Muscle layer of duodenum (tissue), 2 donors: Measurements from ENCODE around the gene EIF4G1.
"Not testable (repeated sequence)": the region's sequence is repeated elsewhere in the genome, so short reads cannot be mapped to it uniquely, and the experiment has no call there.

Source experiments
- H3K27ac ChIP-seq: one replicate; pipeline ENCODE4 v1.7.0; 2013; ENCODE audit warnings: mild to moderate bottlenecking, low read length
- H3K27me3 ChIP-seq: one replicate; pipeline ENCODE4 v1.7.0; 2013; ENCODE audit warnings: low read depth, mild to moderate bottlenecking, control low read depth, low read length
- H3K36me3 ChIP-seq, 2 donors: one replicate each; pipeline ENCODE4 v1.7.0; 2013; ENCODE audit warnings: low read length in 2 of 2, control low read depth in 1 of 2, mild to moderate bottlenecking in 1 of 2; ENCODE audit not compliant: insufficient read depth in 2 of 2, control insufficient read depth in 1 of 2
- H3K4me1 ChIP-seq, 2 donors: one replicate each; pipeline ENCODE4 v1.7.0; 2013; ENCODE audit warnings: low read length in 2 of 2, mild to moderate bottlenecking in 2 of 2, control low read depth in 1 of 2, moderate library complexity in 1 of 2; ENCODE audit not compliant: insufficient read depth in 2 of 2, control insufficient read depth in 1 of 2
- H3K4me3 ChIP-seq, 2 donors: one replicate each; pipeline ENCODE4 v1.7.0; 2013; ENCODE audit warnings: low read length in 2 of 2, low read depth in 1 of 2, mild to moderate bottlenecking in 1 of 2
- H3K9me3 ChIP-seq, 2 donors: one replicate each; pipeline ENCODE4 v1.7.0; 2013; ENCODE audit warnings: low read length in 2 of 2, control low read depth in 1 of 2, mild to moderate bottlenecking in 1 of 2; ENCODE audit not compliant: control insufficient read depth in 1 of 2
- donor health status: healthy.

The EIF4G1 gene, protein sequence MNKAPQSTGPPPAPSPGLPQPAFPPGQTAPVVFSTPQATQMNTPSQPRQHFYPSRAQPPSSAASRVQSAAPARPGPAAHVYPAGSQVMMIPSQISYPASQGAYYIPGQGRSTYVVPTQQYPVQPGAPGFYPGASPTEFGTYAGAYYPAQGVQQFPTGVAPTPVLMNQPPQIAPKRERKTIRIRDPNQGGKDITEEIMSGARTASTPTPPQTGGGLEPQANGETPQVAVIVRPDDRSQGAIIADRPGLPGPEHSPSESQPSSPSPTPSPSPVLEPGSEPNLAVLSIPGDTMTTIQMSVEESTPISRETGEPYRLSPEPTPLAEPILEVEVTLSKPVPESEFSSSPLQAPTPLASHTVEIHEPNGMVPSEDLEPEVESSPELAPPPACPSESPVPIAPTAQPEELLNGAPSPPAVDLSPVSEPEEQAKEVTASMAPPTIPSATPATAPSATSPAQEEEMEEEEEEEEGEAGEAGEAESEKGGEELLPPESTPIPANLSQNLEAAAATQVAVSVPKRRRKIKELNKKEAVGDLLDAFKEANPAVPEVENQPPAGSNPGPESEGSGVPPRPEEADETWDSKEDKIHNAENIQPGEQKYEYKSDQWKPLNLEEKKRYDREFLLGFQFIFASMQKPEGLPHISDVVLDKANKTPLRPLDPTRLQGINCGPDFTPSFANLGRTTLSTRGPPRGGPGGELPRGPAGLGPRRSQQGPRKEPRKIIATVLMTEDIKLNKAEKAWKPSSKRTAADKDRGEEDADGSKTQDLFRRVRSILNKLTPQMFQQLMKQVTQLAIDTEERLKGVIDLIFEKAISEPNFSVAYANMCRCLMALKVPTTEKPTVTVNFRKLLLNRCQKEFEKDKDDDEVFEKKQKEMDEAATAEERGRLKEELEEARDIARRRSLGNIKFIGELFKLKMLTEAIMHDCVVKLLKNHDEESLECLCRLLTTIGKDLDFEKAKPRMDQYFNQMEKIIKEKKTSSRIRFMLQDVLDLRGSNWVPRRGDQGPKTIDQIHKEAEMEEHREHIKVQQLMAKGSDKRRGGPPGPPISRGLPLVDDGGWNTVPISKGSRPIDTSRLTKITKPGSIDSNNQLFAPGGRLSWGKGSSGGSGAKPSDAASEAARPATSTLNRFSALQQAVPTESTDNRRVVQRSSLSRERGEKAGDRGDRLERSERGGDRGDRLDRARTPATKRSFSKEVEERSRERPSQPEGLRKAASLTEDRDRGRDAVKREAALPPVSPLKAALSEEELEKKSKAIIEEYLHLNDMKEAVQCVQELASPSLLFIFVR (N-terminal part only)

DNA sequence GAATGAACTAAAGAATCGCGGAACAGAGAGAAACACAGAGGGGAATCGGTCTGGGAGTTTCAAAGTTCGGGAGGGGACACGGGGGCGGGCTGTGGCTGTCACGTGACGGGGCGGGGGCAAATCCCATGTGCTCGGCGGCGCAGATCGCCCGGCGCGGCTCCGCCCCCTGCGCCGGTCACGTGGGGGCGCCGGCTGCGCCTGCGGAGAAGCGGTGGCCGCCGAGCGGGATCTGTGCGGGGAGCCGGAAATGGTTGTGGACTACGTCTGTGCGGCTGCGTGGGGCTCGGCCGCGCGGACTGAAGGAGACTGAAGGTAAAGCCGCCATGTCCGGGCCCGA, at the start of gene EIF4G1:
Gene EIF4G1 (plus strand): TSS at position 244 of the 337 bp plus-strand sequence. CDS start 1,191 bp downstream, outside the sequence.
- Histone ChIP-seq H3K36me3 (peaks cover 8 to 26% of the 10 kb centered on the region in 2 donors), H3K9me3 (no peaks in the 10 kb centered on the region), H3K4me1 (peaks cover 11 to 29% of the 10 kb centered on the region in 2 donors), H3K27me3 (no peaks in the 10 kb centered on the region), H3K4me3 (peak within 1 kb of the TSS; percentile 77 to 79), H3K27ac (peak within 1 kb of the TSS; percentile 89)

DNA sequence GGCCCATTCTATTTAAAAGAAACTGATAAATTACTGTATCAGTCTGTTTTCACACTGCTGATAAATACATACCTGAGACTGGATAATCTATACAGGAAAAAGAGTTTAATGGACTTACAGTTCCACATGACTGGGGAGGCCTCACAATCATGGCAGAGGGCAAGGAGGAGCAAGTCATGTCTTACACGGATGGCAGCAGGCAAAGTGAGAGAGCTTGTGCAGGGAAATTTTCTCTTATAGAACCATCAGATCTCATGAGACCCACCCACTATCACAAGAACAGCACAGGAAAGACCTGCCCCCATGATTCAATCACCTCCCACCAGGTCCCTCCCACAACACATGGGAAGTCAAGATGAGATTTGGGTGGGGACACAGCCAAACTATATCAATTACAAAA, 47.2 kb upstream of the EIF4G1 start:
- not testable (repeated sequence) for H3K4me3 ChIP-seq, H3K4me1 ChIP-seq, H3K9me3 ChIP-seq, H3K36me3 ChIP-seq, H3K27me3 ChIP-seq, H3K27ac ChIP-seq

DNA sequence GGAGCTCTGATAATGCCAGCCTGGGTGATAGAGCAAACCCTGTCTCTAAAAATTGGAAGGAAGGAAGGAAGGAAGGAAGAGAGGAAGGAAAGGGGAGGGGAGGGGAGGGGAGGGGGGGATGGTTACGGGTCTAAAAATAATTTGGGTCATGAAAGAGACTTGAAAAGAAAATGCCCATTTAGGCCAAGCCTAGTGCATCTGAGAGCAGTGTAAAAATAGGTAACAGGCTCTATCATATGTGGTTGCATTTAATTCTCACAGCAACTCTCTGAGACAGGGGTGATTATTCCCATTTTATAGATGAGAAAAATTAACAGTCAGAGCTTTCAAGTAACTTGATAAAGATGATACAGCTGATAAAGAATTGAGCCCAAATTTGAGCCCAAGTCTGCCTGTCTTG, 42.1 kb upstream of the EIF4G1 start:
- no peak overlapping the region for H3K4me3 ChIP-seq
- peaks cover 19% of the 10 kb centered on the region for H3K27me3 ChIP-seq
- no peak overlapping the region for H3K27ac ChIP-seq
- no peaks in the 10 kb centered on the region for H3K9me3 ChIP-seq
- H3K36me3 ChIP-seq: no peaks in the 10 kb centered on the region
- no peaks in the 10 kb centered on the region for H3K4me1 ChIP-seq

DNA sequence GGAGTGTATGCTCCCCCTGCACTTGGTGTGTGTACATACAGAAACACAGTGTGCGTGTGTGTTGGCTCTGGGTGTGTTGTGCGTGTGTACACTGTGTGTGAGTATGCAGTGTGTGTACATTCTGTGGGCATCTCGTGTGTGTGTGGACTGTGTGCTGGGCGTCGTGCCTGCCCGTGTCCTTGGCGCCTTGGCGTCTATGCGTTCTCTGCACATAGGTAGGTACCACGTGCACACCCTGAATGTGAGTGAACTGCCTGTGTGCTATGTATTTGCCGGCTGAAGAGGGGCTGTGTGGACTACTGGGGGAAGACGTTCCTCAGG, 39.1 kb upstream of the EIF4G1 start:
- H3K4me3 ChIP-seq: no peak overlapping the region
- H3K36me3 ChIP-seq: no peaks in the 10 kb centered on the region
- no peaks in the 10 kb centered on the region for H3K4me1 ChIP-seq
- peaks cover 19% of the 10 kb centered on the region for H3K27me3 ChIP-seq
- no peaks in the 10 kb centered on the region for H3K9me3 ChIP-seq
- H3K27ac ChIP-seq: no peak overlapping the region

DNA sequence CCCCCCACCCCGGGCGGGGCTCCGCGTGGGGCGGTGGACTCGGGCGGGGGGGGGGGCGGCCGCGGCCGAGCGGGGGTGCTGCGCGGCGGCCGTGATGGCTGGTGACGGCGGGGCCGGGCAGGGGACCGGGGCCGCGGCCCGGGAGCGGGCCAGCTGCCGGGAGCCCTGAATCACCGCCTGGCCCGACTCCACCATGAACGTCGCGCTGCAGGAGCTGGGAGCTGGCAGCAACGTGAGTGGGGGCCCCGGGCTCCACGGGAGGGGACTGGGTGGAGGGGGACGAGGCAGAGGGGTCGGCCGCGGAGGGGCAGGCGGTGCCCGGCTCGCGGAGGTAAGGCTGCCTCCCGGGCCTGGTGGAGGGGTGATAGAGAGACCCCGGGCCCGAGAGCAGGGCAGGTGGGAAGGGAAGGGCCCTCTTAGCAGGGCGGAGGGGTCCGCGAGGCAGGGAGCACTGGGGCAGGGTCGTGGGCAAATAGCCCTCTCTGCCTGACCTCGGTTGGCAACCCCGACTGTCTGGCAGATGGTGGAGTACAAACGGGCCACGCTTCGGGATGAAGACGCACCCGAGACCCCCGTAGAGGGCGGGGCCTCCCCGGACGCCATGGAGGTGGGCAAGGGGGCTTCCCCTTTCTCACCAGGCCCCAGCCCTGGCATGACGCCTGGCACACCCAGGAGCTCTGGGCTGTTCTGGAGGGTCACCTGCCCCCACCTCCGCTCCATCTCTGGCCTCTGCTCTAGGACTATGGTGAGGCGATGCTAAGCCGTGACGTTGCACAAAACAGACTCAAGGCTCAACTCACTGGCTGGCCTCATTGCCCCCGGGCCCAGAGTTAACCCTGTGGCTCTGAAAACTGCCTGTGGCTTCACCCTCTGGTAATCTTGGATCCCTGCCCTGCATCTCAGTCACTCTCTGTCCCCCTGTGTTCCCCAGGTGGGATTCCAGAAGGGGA, 38.2 kb upstream of the EIF4G1 start, which contains the start of gene ECE2:
Gene ECE2 (plus strand): TSS at position 62 of the 950 bp plus-strand sequence. CDS start 132 bp downstream, at position 194.
- no peaks in the 10 kb centered on the region for H3K4me1 ChIP-seq
- no peaks in the 10 kb centered on the region for H3K36me3 ChIP-seq
- no peak within 1 kb of the TSS for H3K4me3 ChIP-seq
- no peaks in the 10 kb centered on the region for H3K9me3 ChIP-seq
- H3K27me3 ChIP-seq: peaks cover 19% of the 10 kb centered on the region
- H3K27ac ChIP-seq: no peak within 1 kb of the TSS

DNA sequence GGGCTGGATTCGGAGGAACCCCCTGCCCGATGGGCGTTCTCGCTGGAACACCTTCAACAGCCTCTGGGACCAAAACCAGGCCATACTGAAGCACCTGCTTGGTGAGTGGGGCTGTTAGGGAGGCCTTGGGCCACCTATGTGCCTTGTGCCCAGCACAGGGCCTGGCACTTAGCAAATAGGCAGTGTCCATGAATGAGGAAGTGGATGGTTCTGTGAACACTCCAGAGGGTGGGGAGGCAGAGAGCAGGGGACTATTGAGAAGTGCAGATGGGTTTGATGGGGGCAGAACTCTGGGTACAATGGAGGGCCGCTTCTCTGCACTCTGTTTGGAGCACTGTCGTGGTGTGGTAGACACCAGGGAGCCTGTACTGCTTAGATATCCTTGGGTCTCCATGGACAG, 37.0 kb upstream of the EIF4G1 start:
- no peak overlapping the region for H3K27ac ChIP-seq

DNA sequence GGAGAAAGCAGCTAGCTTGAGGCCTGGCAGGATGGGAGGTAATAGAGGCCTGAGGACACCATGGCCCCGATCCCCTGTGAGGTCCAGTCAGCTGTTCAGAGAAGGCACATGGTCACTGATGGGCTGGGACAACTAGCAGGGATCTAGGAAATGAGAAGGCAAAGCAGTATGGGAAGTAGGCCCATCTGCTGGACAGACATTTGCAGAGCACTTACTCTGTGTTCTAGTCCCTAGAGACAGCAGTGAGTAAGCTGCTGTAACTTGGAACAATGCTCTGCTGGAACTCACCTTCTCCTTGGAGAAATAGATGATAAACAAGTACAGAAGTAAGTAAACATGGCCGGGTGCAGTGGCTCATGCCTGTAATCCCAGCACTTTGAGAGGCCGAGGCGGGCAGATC, 31.5 kb upstream of the EIF4G1 start:
- Histone ChIP-seq H3K4me3 (no peak overlapping the region), H3K27me3 (no peaks in the 10 kb centered on the region), H3K9me3 (no peaks in the 10 kb centered on the region), H3K36me3 (no peaks in the 10 kb centered on the region), H3K27ac (no peak overlapping the region), H3K4me1 (no peaks in the 10 kb centered on the region)

More for the DNA sequence above, 37.0 kb upstream of the EIF4G1 start:
- H3K4me3 ChIP-seq: no peak overlapping the region
- H3K36me3 ChIP-seq: no peaks in the 10 kb centered on the region
- H3K27me3 ChIP-seq: peaks cover 19% of the 10 kb centered on the region
- no peaks in the 10 kb centered on the region for H3K9me3 ChIP-seq
- H3K4me1 ChIP-seq: no peaks in the 10 kb centered on the region

DNA sequence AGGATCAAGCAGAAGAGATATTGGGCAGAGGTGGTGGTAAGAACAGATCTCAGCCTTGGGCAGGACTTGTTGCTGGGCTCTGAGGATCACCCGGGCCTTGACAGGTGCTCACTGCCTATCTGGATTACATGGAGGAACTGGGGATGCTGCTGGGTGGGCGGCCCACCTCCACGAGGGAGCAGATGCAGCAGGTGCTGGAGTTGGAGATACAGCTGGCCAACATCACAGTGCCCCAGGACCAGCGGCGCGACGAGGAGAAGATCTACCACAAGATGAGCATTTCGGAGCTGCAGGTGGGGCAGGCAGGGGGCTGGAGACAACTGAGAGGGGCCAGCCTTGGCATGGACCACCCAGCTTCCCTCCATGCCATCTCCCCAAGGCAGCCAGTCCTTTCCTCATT, 30.7 kb upstream of the EIF4G1 start:
- H3K4me1 ChIP-seq: no peaks in the 10 kb centered on the region
- H3K27me3 ChIP-seq: no peaks in the 10 kb centered on the region
- H3K36me3 ChIP-seq: no peaks in the 10 kb centered on the region
- no peak overlapping the region for H3K27ac ChIP-seq
- H3K4me3 ChIP-seq: no peak overlapping the region
- no peaks in the 10 kb centered on the region for H3K9me3 ChIP-seq

DNA sequence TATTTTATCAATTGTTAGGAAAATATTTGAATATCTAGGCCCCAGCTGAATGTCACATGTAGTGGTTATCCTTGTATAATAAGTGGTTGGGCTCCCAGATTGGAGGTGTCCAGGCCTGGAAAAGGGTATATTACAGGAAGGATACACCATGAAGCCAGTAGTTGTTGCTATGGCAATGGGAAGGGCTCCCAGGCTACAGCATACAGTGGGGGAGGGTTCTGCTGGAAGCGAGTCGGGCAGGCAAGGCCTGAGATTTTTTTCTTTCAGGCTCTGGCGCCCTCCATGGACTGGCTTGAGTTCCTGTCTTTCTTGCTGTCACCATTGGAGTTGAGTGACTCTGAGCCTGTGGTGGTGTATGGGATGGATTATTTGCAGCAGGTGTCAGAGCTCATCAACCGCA, 29.7 kb upstream of the EIF4G1 start:
- Histone ChIP-seq H3K27me3 (no peaks in the 10 kb centered on the region), H3K27ac (no peak overlapping the region), H3K4me1 (no peaks in the 10 kb centered on the region), H3K9me3 (no peaks in the 10 kb centered on the region), H3K4me3 (no peak overlapping the region), H3K36me3 (no peaks in the 10 kb centered on the region)

DNA sequence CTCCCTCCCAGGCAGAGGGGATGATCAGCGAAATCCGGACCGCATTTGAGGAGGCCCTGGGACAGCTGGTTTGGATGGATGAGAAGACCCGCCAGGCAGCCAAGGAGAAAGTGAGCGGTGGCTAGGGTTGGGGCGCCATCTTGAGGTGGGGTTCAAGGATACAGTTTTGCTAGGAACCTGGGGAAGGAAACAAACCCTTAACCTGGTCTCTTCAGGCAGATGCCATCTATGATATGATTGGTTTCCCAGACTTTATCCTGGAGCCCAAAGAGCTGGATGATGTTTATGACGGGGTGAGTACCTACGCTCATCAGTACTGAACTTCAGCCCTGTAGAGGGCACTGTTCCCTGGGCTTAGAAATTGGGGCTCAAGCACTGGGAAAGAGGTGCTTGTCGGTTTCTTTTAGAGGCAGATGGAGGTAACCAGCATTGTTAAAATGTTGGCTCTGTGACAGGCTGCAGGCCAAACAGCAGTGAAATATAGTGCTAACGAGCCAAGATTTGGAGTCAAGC, 24.9 kb upstream of the EIF4G1 start:
- no peak overlapping the region for H3K4me3 ChIP-seq
- H3K36me3 ChIP-seq: no peaks in the 10 kb centered on the region
- H3K4me1 ChIP-seq: no peaks in the 10 kb centered on the region
- no peaks in the 10 kb centered on the region for H3K27me3 ChIP-seq
- H3K27ac ChIP-seq: no peak overlapping the region
- no peaks in the 10 kb centered on the region for H3K9me3 ChIP-seq
